Effector CD4-positive, alpha-beta T cell (primary cell): ENCODE data around the gene FILIP1.

Source experiments
- DNase-seq: peaks from one replicate; pipeline ENCODE4 v3.0.0-alpha.2; 2020

The FILIP1 gene

GRCh38 chr6:75377386-75377785, 116.2 kb downstream of the FILIP1 start:
- no peak for DNase-seq

DNA sequence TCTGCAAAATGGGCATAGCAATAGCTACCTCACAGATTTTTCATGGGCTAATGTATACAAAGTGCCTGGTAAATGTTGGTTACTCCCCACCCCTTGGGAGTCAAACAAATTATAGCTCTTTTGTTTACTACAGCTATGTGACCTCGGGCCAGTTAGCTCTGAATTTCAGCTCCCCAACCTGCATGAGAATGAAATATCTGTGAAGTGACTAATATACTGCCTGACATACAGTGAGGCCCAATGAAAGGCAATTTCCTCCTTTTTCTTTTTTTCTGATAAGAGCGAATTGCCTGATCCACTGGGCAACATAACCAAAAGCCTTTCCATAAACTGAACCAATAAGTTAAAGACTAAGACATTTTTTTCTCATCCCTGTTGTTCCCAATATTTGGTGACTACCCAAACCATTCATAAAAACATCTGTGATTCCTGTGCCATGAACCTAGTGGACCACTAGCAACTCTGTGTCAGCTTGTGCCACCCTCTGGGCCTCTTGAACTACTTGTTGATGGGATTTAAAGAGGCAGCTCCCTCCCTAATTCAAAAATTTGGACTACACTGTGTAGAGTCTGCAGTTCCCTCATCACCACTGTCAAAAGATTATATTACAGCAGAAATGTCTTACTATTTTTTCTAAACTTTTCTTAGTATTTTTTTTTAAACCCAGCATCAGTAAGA, 117.1 kb downstream of the FILIP1 start:
- DNase-seq = no peak

GRCh38 chr6:75374961-75375400, 118.6 kb downstream of the FILIP1 start:
- DNase-seq = no peak

- no peak for DNase-seq
Measured at GRCh38 chr6:75372884-75373283, 120.7 kb downstream of the FILIP1 start.

GRCh38 chr6:75370011-75370410, 123.6 kb downstream of the FILIP1 start:
- no peak for DNase-seq

DNA sequence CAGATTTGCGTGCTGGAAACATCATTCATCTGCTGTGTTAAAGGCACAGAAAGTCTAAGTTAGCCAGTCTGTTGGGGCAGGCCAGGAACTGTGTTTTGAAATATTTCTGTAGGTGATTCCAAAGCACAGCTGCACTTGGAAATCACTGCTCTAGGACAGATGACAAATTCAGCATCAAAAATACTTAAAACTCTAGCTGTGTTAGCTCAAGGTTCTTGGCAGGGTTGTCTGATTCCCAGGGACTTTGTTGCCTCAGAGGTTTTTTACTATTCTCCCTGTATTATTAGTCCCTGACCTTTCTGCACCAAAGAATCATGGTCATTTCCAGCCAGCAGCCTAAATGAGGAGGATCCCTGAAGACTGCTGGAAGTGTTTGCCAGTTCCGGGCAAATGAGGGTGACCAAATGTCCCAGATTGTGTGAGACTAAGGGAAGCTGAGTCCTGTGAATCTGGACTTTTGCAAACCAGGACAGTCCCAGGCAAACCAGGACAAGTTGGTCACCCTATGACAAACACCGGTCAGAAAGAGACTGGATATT, 124.7 kb downstream of the FILIP1 start:
- no peak for DNase-seq

- DNase-seq = no peak
Measured at GRCh38 chr6:75368151-75368779, 125.3 kb downstream of the FILIP1 start.

DNA sequence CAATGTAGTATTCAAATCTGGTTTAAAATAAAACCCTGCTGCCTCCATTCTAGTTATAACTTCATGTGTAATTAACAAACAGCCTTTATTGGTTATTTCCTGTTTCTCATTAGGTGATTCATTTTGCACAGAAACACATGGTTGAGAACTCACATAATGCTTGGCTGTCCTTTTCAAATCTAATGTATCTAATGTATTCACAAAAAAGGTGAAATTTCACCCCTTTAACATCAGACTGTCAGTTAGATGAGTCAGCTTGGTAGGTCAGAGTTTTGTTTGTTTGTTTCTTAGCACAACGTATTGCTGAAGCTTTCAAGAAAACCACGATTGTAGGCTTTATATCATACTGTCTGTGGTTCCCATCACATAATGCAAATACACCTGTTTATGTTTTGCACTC, 130.3 kb downstream of the FILIP1 start:
- DNase-seq = no peak

- no peak for DNase-seq
Measured at GRCh38 chr6:75353644-75354043, 140.0 kb downstream of the FILIP1 start.

GRCh38 chr6:75351570-75351969, 142.0 kb downstream of the FILIP1 start:
- DNase-seq = no peak

DNA sequence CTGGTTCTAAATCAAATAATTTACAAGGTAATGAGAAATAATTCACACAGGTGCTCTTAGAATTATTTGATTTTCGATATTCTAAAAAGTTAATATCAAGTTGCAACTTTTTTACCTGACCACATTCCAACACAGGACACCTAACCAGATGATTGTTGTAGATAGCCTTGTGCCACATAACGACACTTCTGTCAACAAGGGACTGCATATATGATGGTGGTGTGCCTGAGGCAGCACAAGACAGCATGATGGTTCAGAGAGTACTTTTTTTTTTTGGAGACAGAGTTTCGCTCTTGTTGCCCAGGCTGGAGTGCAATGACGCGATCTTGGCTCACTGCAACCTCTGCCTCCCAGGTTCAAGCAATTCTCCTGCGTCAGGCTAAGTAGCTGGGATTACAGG, 142.8 kb downstream of the FILIP1 start:
- no peak for DNase-seq

DNA sequence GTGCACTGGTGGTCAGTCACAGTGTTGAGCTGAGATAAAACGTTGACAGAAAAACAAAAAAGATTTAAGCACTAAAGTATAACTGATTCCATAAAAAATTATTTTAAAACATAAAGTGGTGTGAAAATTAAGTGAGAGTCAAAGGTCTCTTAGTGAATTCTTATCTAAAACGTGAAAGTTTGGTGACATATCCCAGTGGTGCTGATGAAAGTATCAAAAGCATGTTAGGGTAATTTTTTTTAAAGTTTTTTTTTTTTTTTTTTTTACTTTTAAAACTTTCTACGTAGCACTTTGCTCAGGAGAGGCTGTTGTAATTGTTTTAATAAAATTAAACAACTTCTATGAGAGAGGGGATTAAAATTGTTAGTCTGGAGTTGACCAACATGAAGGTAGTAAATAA, 143.4 kb downstream of the FILIP1 start:
- no peak for DNase-seq

DNA sequence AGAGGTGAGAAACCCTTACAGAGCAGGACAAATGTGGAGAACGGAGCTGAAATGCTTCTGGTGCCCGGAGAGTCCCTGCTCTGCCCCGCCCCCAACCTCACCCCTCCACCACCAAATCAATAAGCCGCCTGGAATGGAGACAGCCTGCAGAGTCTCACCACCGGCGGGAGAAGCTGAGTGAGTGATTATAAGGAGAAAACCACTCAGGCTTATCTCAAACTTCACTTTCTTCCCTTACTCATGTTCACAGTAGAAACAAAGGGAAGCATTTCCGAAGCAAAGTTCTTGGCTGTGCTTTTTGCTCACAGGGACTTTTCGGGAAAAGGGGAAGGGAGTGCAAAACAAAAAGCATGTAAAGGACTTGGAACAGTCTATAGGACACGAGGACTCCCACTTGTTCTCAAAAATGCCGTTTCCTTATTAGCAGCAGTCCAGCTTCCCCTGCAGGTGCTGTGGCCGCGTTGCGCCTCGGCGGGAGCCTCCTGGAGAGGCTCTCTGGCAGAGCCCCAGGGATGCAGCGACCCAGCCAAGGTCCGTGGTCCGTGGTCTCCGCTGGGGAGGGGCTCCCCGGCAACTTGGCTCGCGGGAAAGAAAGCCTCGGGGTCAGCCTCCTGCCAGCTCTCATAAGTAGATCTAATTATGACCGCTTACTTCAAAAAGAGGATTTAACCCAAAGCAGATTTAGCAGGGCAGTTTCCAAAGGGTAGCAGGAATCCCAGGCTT, 144.2 kb downstream of the FILIP1 start:
- DNase-seq = no peak

- no peak for DNase-seq
Measured at GRCh38 chr6:75348882-75349261, 144.7 kb downstream of the FILIP1 start.

DNA sequence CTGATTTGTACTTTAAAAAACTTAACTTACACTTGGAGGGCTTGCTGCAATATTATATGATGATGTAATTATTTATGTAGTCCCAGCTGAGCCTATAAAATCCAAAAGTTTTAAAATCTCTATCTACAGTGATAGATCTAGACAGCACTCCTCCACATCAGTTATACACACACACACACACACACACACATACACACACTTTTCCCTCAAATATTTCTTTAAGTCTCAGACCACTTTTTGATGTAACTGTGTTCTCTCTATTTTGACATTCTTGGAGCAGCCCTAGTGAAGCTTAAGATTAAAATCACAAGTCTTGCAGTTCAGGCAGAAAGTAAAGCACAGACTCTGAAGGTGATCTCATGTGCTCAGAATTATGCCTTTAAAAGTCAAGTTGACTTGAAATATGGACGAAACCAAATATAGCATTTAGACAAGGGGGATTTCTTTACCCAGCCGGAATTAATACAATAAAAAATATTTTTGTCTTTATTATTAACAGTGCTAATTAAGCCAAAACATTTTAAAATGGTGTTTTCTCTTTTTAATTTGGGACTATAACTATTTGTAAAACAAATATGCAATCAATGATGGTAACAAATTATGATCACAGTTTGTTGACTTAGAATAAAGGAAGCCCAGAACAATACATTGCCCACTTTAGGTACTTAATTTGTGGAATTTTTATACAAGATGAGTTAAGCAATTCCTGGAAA, 145.5 kb downstream of the FILIP1 start:
- no peak for DNase-seq

DNA sequence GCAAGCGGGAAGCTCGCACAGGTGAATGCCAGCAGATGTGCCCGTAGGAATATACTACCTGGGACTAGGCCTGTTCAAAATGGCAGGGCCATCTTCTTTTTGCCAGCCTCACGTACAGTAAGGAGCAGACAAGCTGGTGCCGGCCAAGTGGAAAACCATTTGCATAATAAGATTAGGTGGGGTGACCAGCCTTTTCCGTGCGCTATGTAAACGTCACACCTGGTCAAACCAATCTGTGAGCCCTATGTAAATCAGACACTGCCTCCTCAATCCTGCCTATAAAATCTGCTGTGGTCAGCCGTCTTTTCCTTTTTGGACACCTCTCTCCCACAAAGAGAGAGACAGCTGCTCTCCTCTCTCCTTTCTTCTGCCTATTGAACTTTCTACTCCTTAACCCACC, 148.2 kb downstream of the FILIP1 start:
- no peak for DNase-seq

DNA sequence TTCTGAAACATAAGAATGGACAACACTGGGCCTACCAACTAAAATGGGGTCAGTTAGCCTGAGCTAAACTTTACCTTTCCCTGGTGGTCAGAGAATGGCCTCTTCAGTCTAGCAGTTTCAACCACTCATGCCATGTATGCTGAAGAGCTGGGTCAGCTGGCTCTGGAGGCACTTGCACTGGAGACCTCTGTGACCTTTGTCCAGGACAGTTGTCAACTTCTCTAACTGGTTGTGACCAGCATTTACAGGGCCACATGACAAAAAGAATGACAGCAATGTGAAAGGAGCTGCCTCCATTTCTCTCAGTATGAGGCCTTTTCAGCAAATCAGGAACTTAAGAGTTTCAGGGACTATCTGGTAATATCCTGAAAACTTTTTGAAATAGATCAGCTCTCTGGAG, 149.1 kb downstream of the FILIP1 start:
- no peak for DNase-seq

- DNase-seq = no peak
Measured at GRCh38 chr6:75344021-75344420, 149.6 kb downstream of the FILIP1 start.

GRCh38 chr6:75337835-75338580, 155.6 kb downstream of the FILIP1 start:
- DNase-seq = no peak

DNA sequence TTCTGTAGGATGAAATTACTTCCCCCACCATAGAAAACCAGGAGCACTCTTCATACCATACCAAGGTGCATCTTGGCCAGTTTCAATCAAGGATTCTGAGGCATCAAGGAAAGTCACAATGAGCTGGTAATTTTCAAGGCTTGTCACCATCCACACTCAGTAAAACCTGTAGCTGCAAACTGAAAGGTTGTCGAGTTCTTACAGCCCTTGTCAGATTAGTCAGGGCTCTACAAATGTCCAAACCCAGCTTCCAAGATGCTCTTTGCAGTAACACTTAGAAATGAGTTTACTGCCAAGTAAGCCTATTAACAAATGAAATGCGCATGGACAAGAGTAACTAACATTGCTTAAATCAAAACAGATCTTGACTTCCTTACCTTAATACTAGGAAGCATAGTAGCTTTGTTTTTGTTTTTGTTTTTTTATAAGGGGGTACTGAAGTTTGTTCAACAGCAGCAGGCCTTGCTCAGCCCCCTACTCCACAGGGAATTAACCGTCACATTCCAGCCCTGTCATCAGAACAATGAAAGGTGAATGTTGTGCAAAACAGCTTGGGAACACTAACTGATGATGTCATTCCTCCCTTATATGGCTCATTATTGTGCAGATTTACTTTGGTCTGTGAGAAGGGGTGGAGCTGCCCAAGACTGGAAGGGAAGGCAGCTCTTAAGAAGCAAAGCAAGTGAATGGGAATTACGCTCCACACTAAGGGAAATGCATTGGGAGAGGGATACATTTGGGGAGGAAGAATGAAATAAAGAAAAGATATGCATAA, 159.1 kb downstream of the FILIP1 start:
- no peak for DNase-seq

GRCh38 chr6:75333676-75334200, 159.9 kb downstream of the FILIP1 start:
- no peak for DNase-seq
